Panc1 (cell line): ENCODE results near the gene GNAQ. TPM values are rescaled to one million over a fixed set of nuclear protein-coding genes. Genes with fewer than 3 reads are reported as not detected.
"Not testable (repeated sequence)": the region's sequence is repeated elsewhere in the genome, so short reads cannot be mapped to it uniquely, and the experiment has no call there.

Source experiments
- ATAC-seq: fragments of 200-7000 bp; cut with Tn5 transposase; 2 replicates; pipeline ENCODE4 v1.9.1; 2020; ENCODE audit warnings: mild to moderate bottlenecking, moderate library complexity
- BruUV-seq: library from RNA; stranded (reverse); fragments of 400-500 nt; replicated peaks from 2 replicates; lab custom pipeline; 2021; lab: Mats Ljungman, UMichigan
- CTCF ChIA-PET: fragments of 300-600 bp; sonication (Branson Sonifier 250); formaldehyde crosslinking; loops from one replicate; lab custom pipeline; 2022; ENCODE audit warnings: antibody characterized with exemption; lab: Charles Lee
- POLR2A ChIA-PET: fragments of 300-600 bp; sonication (Branson Sonifier 250); formaldehyde crosslinking; loops from one replicate; lab custom pipeline; 2022; ENCODE audit warnings: antibody characterized with exemption; lab: Charles Lee
- DNase-seq: peaks from one replicate; pipeline ENCODE4 v3.0.0-alpha.2; 2010; ENCODE audit warnings: low read depth, low spot score
- H3K27ac ChIP-seq: 2 replicates; pipeline ENCODE4 v1.5.1; 2011; ENCODE audit warnings: mild to moderate bottlenecking, low read length, inconsistent platforms
- H3K27me3 ChIP-seq: fragments of 200-500 bp; sonication (Bioruptor generic); 2 replicates; pipeline ENCODE4 v1.6.0; 2014; ENCODE audit warnings: low read length, inconsistent platforms; ENCODE audit not compliant: control insufficient read depth, insufficient read depth
- H3K36me3 ChIP-seq: fragments of 200-500 bp; sonication (Bioruptor generic); 2 replicates; pipeline ENCODE4 v1.5.1; 2014; ENCODE audit warnings: inconsistent platforms, mild to moderate bottlenecking, low read length, moderate library complexity; ENCODE audit not compliant: control insufficient read depth, insufficient read depth
- H3K4me1 ChIP-seq: 2 replicates; pipeline ENCODE4 v1.5.1; 2011; ENCODE audit warnings: inconsistent platforms, mild to moderate bottlenecking, low read length, moderate library complexity; ENCODE audit not compliant: control insufficient read depth, insufficient read depth
- H3K4me3 ChIP-seq, 2 experiments: 2 replicates each; pipeline ENCODE4 v1.5.1; 2011 to 2012; ENCODE audit warnings: low read depth in 2 of 2, low read length in 2 of 2, mild to moderate bottlenecking in 2 of 2, inconsistent platforms in 1 of 2, moderate library complexity in 1 of 2
- H3K9me3 ChIP-seq: fragments of 200-500 bp; sonication (Bioruptor generic); 2 replicates; pipeline ENCODE4 v1.5.1; 2014; ENCODE audit warnings: low read depth, mild to moderate bottlenecking, inconsistent platforms, low read length, moderate library complexity; ENCODE audit not compliant: control insufficient read depth, insufficient read depth
- CTCF ChIP-seq: fragments of 450-650 bp; IDR thresholded peaks from 2 replicates; pipeline ENCODE4 v1.5.1; 2017; ENCODE audit warnings: mild to moderate bottlenecking
- POLR2AphosphoS5 ChIP-seq: IDR thresholded peaks from 2 replicates; pipeline ENCODE4 v1.6.1; 2012; ENCODE audit warnings: mild to moderate bottlenecking, low read depth, low read length, moderate library complexity
- REST ChIP-seq, 2 experiments: IDR thresholded peaks; 2 replicates each; pipeline ENCODE4 v1.6.1; 2011 to 2012; ENCODE audit warnings: low read depth in 2 of 2, control low read depth in 1 of 2, low read length in 1 of 2, mild to moderate bottlenecking in 1 of 2, moderate library complexity in 1 of 2; ENCODE audit not compliant: insufficient read depth in 1 of 2
- SIN3A ChIP-seq: IDR thresholded peaks from 2 replicates; pipeline ENCODE4 v1.6.1; 2012; ENCODE audit warnings: low read depth, mild to moderate bottlenecking, low read length, moderate library complexity, borderline replicate concordance; ENCODE audit not compliant: insufficient read depth
- TCF7L2 ChIP-seq: IDR thresholded peaks from 2 replicates; pipeline ENCODE4 v1.6.1; 2011; ENCODE audit warnings: mild to moderate bottlenecking, low read depth, low read length, inconsistent platforms
- in situ Hi-C: cut with HindIII; loops from 2 replicates; pipeline ENCODE4 v1.10.0; 2016; ENCODE audit warnings: low sequenced_read_pairs, low pct_unique_long_range_greater_than_20kb
- intact Hi-C: fragments of 100-400 bp; cut with micrococcal nuclease; formaldehyde crosslinking; loops from one replicate; pipeline ENCODE4 v1.10.0; 2022; ENCODE audit not compliant: unreplicated experiment
- total RNA-seq: library from RNA; stranded (reverse); gene quantifications from one replicate; pipeline ENCODE4 v1.2.1, GENCODE V29; 2021; ENCODE audit not compliant: unreplicated experiment

The GNAQ gene
- total RNA-seq, 1 experiment from 2014 or later, result 34.5 TPM

- no peaks in the 10 kb centered on the region for H3K4me1 ChIP-seq
- ChIA-PET CTCF (no interaction called here), POLR2A (no interaction called here)
- TF ChIP-seq TCF7L2 (no peak), CTCF (no peak), POLR2AphosphoS5 (no peak)
- no peak overlapping the region for H3K4me3 ChIP-seq
- no peak for ATAC-seq
- H3K27ac ChIP-seq, result no peak overlapping the region
- no peak for DNase-seq
- no peaks in the 10 kb centered on the region for H3K9me3 ChIP-seq
- no peaks in the 10 kb centered on the region for H3K36me3 ChIP-seq
- BruUV-seq, result no TSS peak
- intact Hi-C loops, result no loop called here
- in situ Hi-C loops, result no loop called here
- H3K27me3 ChIP-seq, result no peaks in the 10 kb centered on the region
Measured at GRCh38 chr9:78062710-78063109, 31.1 kb upstream of the GNAQ start.

- H3K4me1 ChIP-seq, H3K4me3 ChIP-seq, in situ Hi-C loops, intact Hi-C loops, DNase-seq, H3K9me3 ChIP-seq, BruUV-seq, H3K36me3 ChIP-seq, CTCF ChIA-PET, POLR2A ChIA-PET, H3K27me3 ChIP-seq, H3K27ac ChIP-seq, ATAC-seq: not testable (repeated sequence)
Measured at GRCh38 chr9:78054218-78054617, 22.6 kb upstream of the GNAQ start.

GRCh38 chr9:78053627-78054026 lies 22.0 kb upstream of the GNAQ start:
- DNase-seq (no peak), ATAC-seq (no peak)
- Histone ChIP-seq H3K9me3 (no peaks in the 10 kb centered on the region), H3K4me3 (no peak overlapping the region), H3K36me3 (no peaks in the 10 kb centered on the region), H3K4me1 (no peaks in the 10 kb centered on the region), H3K27me3 (no peaks in the 10 kb centered on the region; the same call in 1 of the 2 replicates), H3K27ac (no peak overlapping the region)
- intact Hi-C loops, result no loop called here
- in situ Hi-C loops, result no loop called here
- POLR2A ChIA-PET, result no interaction called here
- no peak for TF ChIP-seq TCF7L2
- TF ChIP-seq POLR2AphosphoS5, result no peak
- TF ChIP-seq REST (IDR thresholded peaks at IDR 0.05; ENCODE audit: insufficient read depth in 1 of 2, low read depth in 2 of 2, low read length in 1 of 2), result no peak
- TF ChIP-seq CTCF, result no peak
- TF ChIP-seq SIN3A, result no peak
- CTCF ChIA-PET, result no interaction called here
- BruUV-seq, result no TSS peak
